GM19438 (cell line): ENCODE results near the gene FRAS1.
"Not testable (repeated sequence)": the region's sequence is repeated elsewhere in the genome, so short reads cannot be mapped to it uniquely, and the experiment has no call there.

Source experiments
- ATAC-seq: cut with Tn5 transposase; IDR thresholded peaks from one replicate; pipeline ENCODE4 v1.9.1; 2021; ENCODE audit warnings: low read depth; ENCODE audit not compliant: unreplicated experiment

The FRAS1 gene

GRCh38 chr4:78312989-78313753, 256.0 kb downstream of the FRAS1 start:
- no peak for ATAC-seq

- ATAC-seq = no peak
These were observed 256.6 kb downstream of the FRAS1 start for GRCh38 chr4:78313754-78314120.

- ATAC-seq = no peak
These were observed 261.0 kb downstream of the FRAS1 start for GRCh38 chr4:78318126-78318525.

GRCh38 chr4:78320349-78320935, 263.3 kb downstream of the FRAS1 start:
- no peak for ATAC-seq

GRCh38 chr4:78322032-78322431, 264.9 kb downstream of the FRAS1 start:
- ATAC-seq = no peak

- ATAC-seq = no peak
These were observed 266.3 kb downstream of the FRAS1 start for GRCh38 chr4:78323439-78323838.

GRCh38 chr4:78324625-78325024, 267.5 kb downstream of the FRAS1 start:
- no peak for ATAC-seq

- ATAC-seq = no peak
These were observed 268.4 kb downstream of the FRAS1 start for GRCh38 chr4:78325271-78326157.

GRCh38 chr4:78328591-78328990, 271.5 kb downstream of the FRAS1 start:
- not testable (repeated sequence) for ATAC-seq

- no peak for ATAC-seq
These were observed 274.1 kb downstream of the FRAS1 start for GRCh38 chr4:78331186-78331585.

GRCh38 chr4:78331965-78332364, 274.8 kb downstream of the FRAS1 start:
- no peak for ATAC-seq

- no peak for ATAC-seq
These were observed 275.9 kb downstream of the FRAS1 start for GRCh38 chr4:78332976-78333375.

- no peak for ATAC-seq
These were observed 279.2 kb downstream of the FRAS1 start for GRCh38 chr4:78336093-78336943.

GRCh38 chr4:78337244-78338020, 280.3 kb downstream of the FRAS1 start:
- no peak for ATAC-seq

GRCh38 chr4:78342125-78342524, 285.0 kb downstream of the FRAS1 start:
- ATAC-seq = no peak

GRCh38 chr4:78343682-78344081, 286.6 kb downstream of the FRAS1 start:
- no peak for ATAC-seq

GRCh38 chr4:78345237-78345636, 288.1 kb downstream of the FRAS1 start:
- ATAC-seq = no peak

GRCh38 chr4:78346222-78346621, 289.1 kb downstream of the FRAS1 start:
- ATAC-seq = no peak

- no peak for ATAC-seq
These were observed 290.4 kb downstream of the FRAS1 start for GRCh38 chr4:78347527-78347926.

GRCh38 chr4:78353921-78354320, 296.8 kb downstream of the FRAS1 start:
- no peak for ATAC-seq
